ENCODE measurements around the gene POLDIP2.

Gene POLDIP2

DNA sequence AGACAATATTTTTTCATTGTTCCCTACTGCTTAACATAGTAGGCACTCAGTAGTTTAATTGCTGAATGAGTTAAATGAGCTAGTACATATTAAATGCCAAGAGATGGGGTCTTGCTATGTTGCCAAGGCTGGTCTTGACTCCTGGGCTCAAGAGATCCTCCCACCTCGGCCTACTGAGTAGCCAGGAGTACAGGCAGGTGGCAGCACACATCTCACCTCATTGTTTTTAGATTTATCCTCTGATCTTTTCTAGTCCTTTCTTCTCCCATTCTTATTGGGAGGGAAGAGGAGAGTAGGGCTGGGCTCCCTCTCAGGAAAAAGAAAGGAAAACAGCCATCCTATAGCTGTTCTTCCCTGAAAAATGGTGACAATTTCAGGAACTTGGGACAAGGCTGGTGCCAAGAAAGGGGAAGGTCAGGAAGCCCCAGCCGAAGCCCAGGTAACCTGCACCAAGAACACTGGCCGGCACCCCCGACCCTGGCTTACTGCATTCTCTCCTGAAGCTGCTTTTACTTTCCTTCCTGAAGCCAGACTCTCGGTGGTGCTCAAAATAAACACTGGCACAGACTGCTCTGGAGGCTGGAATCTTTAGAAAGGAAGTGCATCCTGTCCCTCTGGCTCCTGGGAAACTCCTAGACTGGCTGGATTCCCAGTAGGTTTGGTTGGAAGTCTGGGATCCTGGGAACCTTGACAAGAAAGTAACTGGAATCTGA lies 19.1 kb downstream of the POLDIP2 start:
- DNase-seq (ENCODE audit: extremely low read depth in 1 of 2, low read depth in 1 of 2), result no peak

DNA sequence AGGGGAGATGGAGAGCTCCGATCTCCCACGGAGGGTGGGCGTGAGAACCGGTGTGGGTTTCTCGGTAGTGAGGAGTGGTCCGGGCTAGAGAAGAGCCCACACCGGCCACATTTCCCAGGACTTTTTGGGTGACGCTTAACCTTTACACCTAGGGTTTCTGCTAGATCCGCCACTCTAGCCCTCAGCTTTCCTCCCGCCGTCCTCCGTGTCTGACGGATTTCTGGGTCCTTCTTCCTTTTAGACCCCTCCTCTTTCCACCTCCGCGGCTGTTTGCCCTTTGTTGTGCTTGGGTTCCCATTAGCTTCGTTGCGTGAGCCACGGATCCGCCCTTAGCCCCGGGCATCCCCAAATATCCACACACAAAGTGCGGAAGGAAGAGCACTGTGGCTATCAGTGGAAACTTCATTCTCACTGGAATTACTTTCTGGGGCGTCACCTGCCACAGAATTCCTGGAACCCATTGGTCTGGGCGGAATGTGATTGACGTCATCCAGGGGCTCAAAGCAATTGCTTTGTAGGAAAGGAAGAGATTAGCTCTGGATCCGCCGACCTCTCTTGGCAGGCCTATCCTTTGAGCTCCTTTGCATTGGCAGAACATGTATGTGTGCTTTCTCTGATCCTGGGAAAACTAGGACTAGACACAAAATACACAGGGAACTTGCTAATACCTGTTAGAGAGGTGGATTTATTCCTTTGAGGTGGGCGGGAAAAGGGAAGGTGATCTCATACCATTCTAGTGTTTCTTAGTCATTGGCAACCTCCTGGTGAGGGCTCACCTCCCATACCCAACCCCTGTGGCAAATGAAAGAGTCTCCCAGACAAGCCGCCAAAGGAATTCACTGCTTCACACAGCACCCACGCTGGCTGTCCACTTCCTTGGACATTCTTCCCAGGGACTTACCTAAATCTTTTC lies 21.1 kb downstream of the POLDIP2 start:
- DNase-seq (ENCODE audit: extremely low read depth in 1 of 2, low read depth in 1 of 2), result no peak

DNA sequence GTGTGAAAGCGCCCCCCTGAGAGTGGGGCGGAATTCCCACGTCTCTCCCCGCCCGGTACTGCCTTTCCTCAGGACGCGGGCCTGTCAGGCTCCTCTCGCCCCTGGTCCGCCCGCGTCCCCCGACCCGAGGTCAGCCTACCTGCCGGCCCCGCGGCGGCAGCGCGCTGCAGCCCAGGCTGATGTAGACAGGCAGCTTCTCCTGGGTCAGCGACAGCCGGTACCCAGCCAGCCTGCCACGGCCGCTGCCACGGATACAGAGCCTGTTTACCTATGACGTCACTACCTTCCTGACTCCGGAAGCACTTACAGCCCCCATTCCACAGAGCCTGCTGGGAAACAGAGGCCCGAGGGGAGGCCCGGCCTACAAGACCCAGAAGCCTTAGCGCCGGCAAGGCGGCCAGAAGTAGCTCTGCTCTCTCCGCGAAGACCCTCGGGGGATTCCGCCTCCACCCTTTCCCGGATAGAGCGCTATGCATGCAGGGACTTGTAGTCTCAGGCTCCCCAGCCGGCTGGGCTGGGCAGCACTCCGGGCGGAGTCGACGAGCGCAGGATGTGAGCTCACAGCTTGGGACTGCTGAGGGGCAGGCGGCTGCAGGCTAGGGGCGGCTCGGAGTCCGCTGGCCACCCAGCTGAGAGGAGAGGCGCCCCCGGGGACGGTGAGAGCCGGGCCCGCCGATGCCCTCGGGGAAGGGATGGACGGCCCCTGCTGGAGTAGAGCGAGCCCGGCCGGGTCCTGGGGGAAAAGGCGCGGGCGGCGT lies 21.9 kb downstream of the POLDIP2 start, which contains the start of the genes IFT20 and TNFAIP1:
TSS of gene IFT20 (minus strand) at position 272 of the 758 bp plus-strand sequence. CDS start 3,487 bp downstream, outside the sequence.
TSS of gene TNFAIP1 (plus strand) at position 561 of the 758 bp plus-strand sequence. CDS start 3,761 bp downstream, outside the sequence.
- peak; percentile 92 to 96 for DNase-seq (ENCODE audit: extremely low read depth in 1 of 2, low read depth in 1 of 2)

DNA sequence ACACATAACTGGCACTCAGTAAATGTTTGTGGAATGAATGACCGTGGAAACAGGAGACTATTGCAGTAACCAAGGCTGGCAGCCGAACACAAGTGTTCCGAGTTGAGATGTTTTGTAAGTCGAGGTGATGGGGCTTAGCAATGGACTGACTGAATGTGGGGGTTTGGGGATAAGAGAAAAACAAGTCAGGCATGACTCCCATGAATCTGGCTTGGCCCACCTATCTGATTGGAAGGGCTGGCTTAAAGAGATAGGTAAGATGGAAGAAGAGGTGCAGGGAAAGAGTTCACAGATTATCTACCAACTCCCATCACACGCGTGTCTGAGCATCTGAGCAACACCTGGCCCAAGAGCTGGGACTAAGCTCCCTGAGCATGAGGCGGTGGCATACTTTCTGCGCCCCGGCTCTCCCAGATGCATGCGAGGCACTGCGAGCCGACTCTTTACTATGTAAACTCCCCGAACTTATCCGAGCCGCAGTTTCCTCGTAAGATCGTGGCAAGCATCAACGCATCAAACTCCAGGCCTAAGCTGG lies 22.6 kb downstream of the POLDIP2 start:
- no peak for DNase-seq (ENCODE audit: extremely low read depth in 1 of 2, low read depth in 1 of 2)

DNA sequence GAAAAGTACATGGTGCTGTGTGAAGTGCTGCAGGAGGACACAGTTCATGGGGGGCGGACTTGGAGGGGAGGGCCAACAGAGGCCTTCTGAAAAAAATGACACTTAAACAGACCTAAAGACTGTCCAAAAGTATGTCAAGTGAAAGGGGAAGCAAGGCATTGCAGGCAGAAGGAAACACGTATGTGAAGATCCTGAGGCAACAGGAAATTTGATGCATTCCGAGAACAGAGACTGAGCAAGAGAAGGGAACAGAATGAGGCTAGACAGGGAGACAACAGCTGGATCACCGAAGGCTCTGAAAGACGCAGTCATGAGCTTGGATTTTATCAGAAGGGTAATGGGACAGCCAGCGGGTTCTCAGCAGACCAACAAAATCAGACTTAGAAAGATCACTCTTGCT lies 23.2 kb downstream of the POLDIP2 start:
- no peak for DNase-seq (ENCODE audit: extremely low read depth in 1 of 2, low read depth in 1 of 2)

DNA sequence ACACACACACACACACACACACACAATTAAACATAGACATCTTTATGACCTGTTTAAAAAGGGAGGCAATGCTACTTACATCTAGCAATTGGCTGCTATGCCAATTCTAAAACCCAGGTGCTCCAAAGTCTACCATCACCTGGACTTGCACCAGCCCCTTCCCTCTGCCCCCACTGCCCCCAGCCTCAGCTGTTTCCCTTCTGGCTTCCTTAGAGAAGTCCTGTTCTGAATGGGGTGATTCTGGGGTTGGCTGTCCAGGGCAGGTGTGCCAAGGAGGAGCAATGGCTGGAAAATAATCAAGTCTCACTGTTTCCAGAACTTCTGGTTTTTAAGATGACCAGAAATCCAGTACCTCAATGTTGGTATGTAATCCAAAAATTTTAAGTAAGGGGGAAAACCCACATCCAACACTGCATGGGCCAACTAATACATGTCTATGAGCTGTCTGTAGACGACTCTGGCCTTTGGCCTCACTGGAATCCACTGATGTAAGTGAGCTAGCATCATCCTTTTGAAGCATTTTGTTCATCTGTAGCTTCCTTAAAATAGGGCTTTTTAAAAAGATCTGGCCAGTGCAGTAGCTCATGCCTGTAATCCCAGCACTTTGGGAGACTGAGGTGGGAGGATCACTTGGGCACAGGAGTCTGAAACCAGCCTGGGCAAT lies 24.1 kb downstream of the POLDIP2 start:
- no peak for DNase-seq (ENCODE audit: extremely low read depth in 1 of 2, low read depth in 1 of 2)

DNA sequence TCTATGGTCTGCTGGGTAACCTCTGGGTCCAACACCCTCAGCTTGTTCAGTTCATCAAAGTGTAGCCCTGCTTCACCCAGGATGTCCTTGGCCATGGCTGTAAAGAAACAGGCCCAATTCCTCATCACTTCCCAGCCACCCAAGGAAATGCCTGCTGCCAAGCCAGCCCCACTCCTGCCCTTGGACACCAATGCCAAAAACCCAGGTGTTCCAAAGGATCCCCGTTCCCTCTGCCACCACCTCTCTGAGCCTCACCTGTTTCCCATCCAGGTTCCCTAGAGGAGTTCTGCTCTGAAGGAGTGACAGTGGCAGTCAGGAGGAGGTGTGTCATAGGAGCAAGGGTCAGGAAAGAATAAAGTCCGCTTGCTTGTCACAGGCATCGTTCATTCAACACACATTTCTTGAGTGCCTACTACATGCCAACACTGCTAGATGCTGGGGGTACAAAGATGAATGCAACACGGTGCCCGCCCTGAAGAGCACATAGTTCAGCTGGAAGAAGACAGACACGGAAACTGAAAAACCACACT lies 25.4 kb downstream of the POLDIP2 start:
- no peak for DNase-seq (ENCODE audit: extremely low read depth in 1 of 2, low read depth in 1 of 2)

DNA sequence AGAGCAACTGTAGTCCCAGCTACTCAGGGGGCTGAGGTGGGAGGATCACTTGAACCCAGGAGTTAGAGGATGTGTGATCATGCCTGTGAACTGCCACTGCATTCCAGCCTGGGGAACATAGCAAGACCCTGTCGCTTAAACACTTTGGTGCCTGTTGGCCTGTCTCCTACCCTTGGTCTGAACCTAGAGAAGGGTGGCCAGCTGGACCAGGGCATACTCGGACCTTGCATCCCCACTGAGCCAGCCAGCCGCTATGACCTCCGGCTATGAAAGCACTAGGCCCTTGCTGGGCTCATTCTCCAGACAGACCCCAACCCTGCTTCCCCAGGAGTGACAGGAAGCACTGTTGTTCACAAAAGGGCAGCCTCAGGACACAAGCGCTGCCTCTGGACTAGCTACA lies 26.7 kb downstream of the POLDIP2 start:
- no peak for DNase-seq (ENCODE audit: extremely low read depth in 1 of 2, low read depth in 1 of 2)

DNA sequence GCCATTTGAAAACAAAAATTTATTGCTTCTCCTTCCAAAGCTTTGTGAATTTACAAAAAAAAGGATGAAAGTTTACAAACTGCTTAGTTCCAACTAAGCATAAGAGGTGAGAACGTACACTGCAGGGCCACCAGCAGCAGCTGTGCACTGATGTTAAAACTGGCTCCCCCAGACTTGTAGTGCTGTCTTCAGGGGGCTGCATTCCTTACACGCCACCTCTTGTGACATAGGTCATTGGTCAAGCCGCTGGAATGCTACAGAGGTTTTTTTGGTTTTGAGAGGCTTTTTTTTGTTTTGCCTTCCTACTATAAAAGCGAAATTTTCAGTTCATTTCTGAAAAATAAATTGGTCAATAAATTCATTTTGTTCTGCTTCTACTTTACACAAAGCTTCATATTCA lies 29.0 kb downstream of the POLDIP2 start:
- DNase-seq (ENCODE audit: extremely low read depth in 1 of 2, low read depth in 1 of 2), result no peak

DNA sequence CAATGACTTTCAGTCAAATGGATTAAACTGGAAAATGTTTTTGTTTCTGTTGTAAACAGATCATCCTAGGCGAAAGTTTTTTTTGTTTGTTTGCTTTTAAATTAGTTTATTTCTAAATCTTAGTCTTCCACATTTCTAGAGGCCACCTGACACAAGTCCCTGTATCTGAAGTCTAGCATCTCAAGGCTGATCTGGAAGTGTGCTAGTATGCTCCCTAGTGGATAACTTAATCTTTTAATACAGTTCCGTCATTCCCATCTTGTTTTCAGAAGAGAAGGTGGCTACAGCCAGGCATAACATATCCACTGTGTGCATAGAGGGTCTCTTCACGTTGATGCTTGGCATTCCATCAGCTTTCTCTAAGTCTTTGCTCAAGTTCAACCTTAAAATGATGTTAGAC lies 29.6 kb downstream of the POLDIP2 start:
- no peak for DNase-seq (ENCODE audit: extremely low read depth in 1 of 2, low read depth in 1 of 2)

DNA sequence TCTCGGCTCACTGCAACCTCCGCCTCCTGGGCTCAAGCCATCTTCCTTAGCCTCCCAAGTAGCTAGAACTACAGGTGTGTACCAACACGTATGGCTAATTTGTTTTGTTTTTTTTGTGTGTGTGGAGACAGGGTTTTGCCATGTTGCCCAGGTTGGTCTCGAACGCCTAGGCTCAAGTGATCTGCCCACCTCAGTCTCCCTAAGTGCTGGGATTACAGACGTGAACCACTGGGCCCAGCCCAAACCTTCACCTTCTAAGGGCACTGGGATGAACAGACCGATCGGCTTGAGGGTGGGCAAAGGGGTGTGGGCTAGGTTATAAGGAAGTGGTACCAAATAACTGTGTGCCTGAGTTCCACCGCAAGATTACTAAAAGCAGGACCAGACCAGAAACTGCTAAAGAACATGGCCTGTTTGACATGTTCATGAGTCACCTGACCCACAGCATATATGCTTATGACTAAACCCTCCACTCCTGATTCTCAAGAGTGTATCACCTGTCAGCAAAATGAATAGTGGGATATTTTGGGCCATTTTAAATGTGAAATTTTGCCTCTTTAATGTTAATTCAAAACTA lies 30.2 kb downstream of the POLDIP2 start:
- no peak for DNase-seq (ENCODE audit: extremely low read depth in 1 of 2, low read depth in 1 of 2)

DNA sequence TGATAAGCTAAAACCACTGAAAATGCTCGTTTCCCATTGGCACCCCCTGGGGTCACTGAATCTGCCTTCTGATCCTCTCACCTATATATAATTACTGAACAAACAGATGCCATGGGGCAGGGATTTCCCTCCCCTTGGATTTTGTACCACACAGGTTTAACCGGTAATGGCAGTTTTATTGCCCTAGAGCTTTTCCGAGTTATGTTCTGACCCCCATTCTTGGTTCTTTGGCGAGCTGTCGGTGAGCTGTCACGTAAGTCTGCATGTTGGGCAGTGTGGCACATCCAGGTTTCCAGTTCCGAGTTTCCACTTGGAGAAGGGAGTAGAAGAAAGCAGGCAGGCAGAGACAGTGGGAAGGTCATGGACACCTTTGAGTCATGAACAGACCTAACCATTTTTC lies 31.2 kb downstream of the POLDIP2 start:
- no peak for DNase-seq (ENCODE audit: extremely low read depth in 1 of 2, low read depth in 1 of 2)

DNA sequence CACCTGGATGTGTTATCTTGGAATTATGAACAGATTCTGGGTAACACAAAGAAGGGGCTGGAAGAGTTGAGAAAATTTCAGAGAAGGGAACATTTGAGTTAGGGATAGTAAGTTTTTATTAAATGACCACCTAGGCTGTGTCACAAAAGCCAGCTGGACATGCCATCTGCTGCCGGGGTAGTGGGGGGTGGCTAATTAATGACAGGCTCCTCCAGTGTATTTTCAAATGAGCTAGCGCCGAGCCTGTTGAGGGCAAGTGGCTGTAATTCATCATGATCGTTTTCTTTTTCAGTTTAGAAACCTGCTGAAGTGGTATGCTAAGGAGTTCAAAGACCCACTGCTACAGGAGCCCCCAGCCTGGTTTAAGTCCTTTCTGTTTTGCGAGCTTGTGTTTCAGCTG lies 32.1 kb downstream of the POLDIP2 start:
- DNase-seq (ENCODE audit: extremely low read depth in 1 of 2, low read depth in 1 of 2), result no peak

DNA sequence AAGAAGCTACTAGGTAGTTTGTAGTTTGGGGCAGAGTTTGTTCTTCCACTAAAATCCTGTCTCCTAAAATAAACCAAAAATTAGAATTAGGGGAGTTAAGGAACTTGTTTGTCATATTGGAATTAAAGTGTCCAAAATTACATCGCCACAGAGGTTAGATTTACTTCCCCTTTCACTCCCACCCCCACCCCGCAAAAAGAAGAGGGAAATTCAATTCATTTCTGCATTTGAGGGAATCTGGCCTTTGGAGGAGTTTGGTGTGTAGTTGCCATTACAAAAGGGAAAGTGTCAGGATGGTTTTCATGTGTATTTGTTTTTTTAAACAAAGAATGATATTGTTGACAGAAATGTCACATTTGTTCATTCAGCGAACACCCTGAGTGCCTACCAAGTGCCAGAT lies 32.5 kb downstream of the POLDIP2 start:
- DNase-seq (ENCODE audit: extremely low read depth in 1 of 2, low read depth in 1 of 2), result no peak

DNA sequence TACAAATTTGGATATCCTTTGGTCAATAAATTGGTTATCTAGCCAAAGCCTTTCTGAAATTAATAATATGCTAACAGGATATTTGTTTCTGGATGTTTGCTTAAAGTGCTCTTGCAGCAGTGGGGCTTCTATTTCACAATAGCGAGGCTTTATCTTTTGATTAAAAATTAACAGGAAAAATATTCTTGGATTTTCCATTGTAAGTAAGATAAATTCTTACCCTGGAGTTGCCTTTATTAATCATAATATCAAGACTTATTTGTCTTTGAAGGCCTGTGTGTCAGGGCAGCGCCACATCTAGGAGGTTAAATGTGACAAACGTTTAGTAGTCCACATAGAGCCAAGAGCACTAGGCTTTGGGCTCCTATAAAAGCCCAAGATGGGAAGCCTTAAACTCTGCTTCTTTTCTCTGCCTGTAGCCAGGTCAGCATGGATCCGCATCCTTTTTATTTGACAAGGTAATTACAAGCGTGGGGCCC lies 33.0 kb downstream of the POLDIP2 start:
- no peak for DNase-seq (ENCODE audit: extremely low read depth in 1 of 2, low read depth in 1 of 2)

DNA sequence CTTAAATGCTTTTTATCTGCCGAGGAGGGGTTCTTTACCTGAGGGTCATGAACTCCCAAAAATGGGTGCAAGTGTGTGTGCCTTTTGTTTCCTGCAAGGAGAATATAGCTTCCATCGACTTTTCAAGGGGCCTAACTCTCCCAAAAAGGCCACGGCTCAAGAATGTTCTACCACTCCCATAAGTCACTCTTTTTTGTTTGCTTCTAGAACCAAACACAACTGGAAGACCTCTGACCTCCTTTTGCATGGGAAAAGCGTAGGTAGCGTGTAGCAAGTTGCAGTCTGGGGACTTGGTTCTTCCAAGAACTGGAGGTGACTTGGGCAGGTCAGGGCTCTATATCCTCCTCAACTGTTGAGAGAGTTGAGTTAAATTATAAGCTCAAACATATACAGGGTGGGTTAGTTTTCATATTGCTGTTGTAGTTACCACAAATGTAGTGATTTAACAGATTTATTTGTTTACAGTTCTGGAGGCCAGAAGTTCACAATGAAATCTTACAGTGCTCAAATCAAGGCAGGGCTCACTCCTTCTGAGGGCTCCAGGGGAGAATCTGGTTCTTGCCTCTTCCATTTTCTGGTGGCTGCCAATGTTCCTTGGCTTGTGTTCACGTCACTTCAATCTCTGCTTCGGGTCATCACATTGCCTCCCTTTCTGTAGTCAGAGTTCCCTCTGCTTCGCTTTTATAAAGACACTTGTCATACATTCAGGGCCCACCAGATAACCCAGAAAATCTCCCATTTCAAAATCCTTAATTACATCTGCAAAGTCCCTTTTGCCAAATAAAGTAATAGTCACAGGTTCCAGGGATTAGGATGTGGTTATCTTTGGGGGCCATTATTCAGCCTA lies 36.9 kb downstream of the POLDIP2 start:
- DNase-seq (ENCODE audit: extremely low read depth in 1 of 2, low read depth in 1 of 2), result no peak

DNA sequence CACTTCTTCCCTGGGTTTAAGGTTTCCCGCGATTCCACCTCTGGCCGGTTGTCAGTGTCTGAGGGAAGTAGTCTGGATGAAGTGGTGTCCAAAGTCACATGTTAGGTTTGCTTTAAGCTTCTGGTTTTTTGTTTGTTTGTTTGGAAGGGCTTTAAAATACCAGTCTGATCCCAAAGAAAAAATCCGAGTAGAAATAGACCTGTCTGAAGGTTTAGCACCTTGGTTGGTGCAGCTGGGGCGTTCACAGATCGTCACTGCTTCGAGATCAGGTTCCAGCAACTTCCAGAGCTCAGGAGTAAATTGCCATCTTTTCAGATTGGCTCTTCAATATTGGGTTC lies 37.8 kb downstream of the POLDIP2 start:
- DNase-seq (ENCODE audit: extremely low read depth in 1 of 2, low read depth in 1 of 2), result no peak

DNA sequence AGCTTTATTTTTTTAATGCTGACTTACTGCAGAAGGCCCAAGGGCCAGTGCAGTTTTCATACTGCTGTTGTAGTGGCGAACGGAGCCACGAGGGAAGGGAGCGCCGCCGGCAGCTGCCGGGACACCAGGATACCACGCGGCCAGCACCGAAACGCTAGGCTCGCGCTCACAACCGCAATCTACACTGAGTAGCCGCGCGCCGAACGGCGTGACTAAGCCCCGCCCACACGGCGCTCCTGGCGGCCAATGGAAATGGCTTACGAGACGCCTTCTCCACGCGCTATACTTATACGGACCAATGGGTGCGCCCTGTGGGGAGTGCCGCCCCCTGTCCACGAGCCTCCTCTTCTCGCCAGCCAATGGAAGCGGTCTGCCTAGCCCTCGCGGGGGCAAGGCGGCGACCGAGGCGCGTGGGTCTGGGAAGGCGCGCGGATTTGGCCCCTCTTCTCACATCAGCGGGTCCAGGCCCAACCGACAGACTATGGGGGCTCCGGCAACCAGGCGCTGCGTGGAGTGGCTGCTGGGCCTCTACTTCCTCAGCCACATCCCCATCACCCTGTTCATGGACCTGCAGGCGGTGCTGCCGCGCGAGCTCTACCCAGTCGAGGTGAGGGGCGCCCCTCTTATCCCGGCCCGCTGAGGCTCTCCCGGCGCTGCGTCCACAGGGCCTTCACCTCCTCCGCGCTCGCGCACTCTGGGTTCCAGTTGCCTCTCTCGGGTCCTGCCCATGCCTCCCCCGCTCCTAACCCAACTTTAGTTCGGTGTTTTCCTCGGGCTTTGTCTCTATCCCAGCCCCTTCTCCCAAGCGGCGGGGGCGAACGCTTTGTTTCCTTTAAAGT lies 38.3 kb downstream of the POLDIP2 start, which contains the start of gene TMEM97:
TSS of gene TMEM97 (plus strand) at position 442 of the 839 bp plus-strand sequence. CDS start at position 482, 40 bp downstream.
- DNase-seq (ENCODE audit: extremely low read depth in 1 of 2, low read depth in 1 of 2), result peak; percentile 79 to 89
